CD14-positive monocyte (primary cell): ENCODE data around the gene CPNE4. TPM values are rescaled to one million over a fixed set of nuclear protein-coding genes. Genes with fewer than 3 reads are reported as not detected.

Experiments used
- DNase-seq, 3 donors: peaks; one replicate each; pipeline ENCODE4 v3.0.0-alpha.2; 2011 to 2022
- H2AFZ ChIP-seq: 2 replicates; pipeline ENCODE4 v1.6.0; 2012; ENCODE audit warnings: mild to moderate bottlenecking, low read depth, low read length, inconsistent platforms; ENCODE audit not compliant: insufficient read depth, poor library complexity, severe bottlenecking
- H3K27ac ChIP-seq, 2 donors: 1 replicate in 1 of 2; 2 replicates in 1 of 2; pipeline ENCODE4 v1.5.1; 2012 to 2013; ENCODE audit warnings: low read length in 2 of 2, control low read depth in 1 of 2, inconsistent platforms in 1 of 2, low read depth in 1 of 2, mild to moderate bottlenecking in 1 of 2
- H3K27me3 ChIP-seq, 2 donors: one replicate each; pipeline versions ENCODE4 v1.6.0 to v1.6.1; 2011 to 2013; ENCODE audit warnings: low read length in 2 of 2; ENCODE audit not compliant: control insufficient read depth in 2 of 2, insufficient read depth in 2 of 2
- H3K36me3 ChIP-seq, 2 donors: replicated peaks in 1 of 2; 1 replicate in 1 of 2; 2 replicates in 1 of 2; pipeline versions ENCODE4 v1.5.1 to v1.6.1; 2012 to 2013; ENCODE audit warnings: low read length in 2 of 2, control low read depth in 1 of 2, inconsistent platforms in 1 of 2, mild to moderate bottlenecking in 1 of 2; ENCODE audit not compliant: insufficient read depth in 2 of 2, control insufficient read depth in 1 of 2
- H3K4me1 ChIP-seq, 2 donors: 1 replicate in 1 of 2; 2 replicates in 1 of 2; pipeline versions ENCODE4 v1.5.1 to v1.6.1; 2012 to 2013; ENCODE audit warnings: low read length in 2 of 2, control low read depth in 1 of 2, inconsistent platforms in 1 of 2, mild to moderate bottlenecking in 1 of 2, moderate library complexity in 1 of 2; ENCODE audit not compliant: insufficient read depth in 2 of 2, control insufficient read depth in 1 of 2
- H3K4me2 ChIP-seq: replicated peaks from 2 replicates; pipeline ENCODE3; 2012; ENCODE audit warnings: low read length, moderate library complexity, mild to moderate bottlenecking; ENCODE audit not compliant: poor library complexity, severe bottlenecking; ENCODE audit errors: extremely low read depth
- H3K4me3 ChIP-seq, 3 experiments: fragments of 200-600 bp in 1 of 3; sonication (generic) in 1 of 3; replicated peaks in 1 of 3; 1 replicate in 2 of 3; 2 replicates in 1 of 3; pipeline ENCODE4 v1.5.1; 2011 to 2013; ENCODE audit warnings: low read length in 3 of 3, mild to moderate bottlenecking in 3 of 3, control low read depth in 2 of 3, low read depth in 2 of 3, inconsistent platforms in 1 of 3, moderate library complexity in 1 of 3
- H3K79me2 ChIP-seq: 2 replicates; pipeline ENCODE4 v1.6.0; 2012; ENCODE audit warnings: mild to moderate bottlenecking, control low read depth, inconsistent platforms, low read length, moderate library complexity; ENCODE audit not compliant: insufficient read depth
- H3K9ac ChIP-seq: 2 replicates; pipeline ENCODE4 v1.6.0; 2017; ENCODE audit warnings: low read length, mild to moderate bottlenecking; ENCODE audit not compliant: insufficient read depth, poor library complexity, severe bottlenecking
- H3K9me3 ChIP-seq, 2 donors: replicated peaks in 1 of 2; 1 replicate in 1 of 2; 2 replicates in 1 of 2; pipeline versions ENCODE4 v1.5.1 to v1.6.1; 2012 to 2013; ENCODE audit warnings: low read length in 2 of 2, control low read depth in 1 of 2; ENCODE audit not compliant: control insufficient read depth in 1 of 2, insufficient read depth in 1 of 2
- H4K20me1 ChIP-seq: 2 replicates; pipeline ENCODE4 v1.6.0; 2012; ENCODE audit warnings: mild to moderate bottlenecking, low read length, control low read depth, moderate library complexity; ENCODE audit not compliant: insufficient read depth
- H3K27ac Mint-ChIP-seq, 7 donors: one replicate each; pipeline ENCODE4 v1.8.0; 2020; ENCODE audit warnings: mild to moderate bottlenecking in 7 of 7, mixed read lengths in 7 of 7, moderate library complexity in 6 of 7, inconsistent platforms in 2 of 7
- H3K27me3 Mint-ChIP-seq, 3 donors: one replicate each; pipeline ENCODE4 v1.8.0; 2021 to 2022; ENCODE audit warnings: low read depth in 3 of 3, mild to moderate bottlenecking in 3 of 3, mixed read lengths in 3 of 3, moderate library complexity in 3 of 3, inconsistent platforms in 1 of 3
- H3K36me3 Mint-ChIP-seq, 2 donors: one replicate each; pipeline ENCODE4 v1.8.0; 2020; ENCODE audit warnings: mixed read lengths in 2 of 2, inconsistent platforms in 1 of 2, mild to moderate bottlenecking in 1 of 2
- H3K4me1 Mint-ChIP-seq: one replicate; pipeline ENCODE4 v1.8.0; 2020; ENCODE audit warnings: mild to moderate bottlenecking, mixed read lengths
- H3K4me3 Mint-ChIP-seq, 2 donors: one replicate each; pipeline ENCODE4 v1.8.0; 2020; ENCODE audit warnings: mild to moderate bottlenecking in 2 of 2, mixed read lengths in 2 of 2, moderate library complexity in 1 of 2
- H3K9me3 Mint-ChIP-seq, 7 donors: one replicate each; pipeline ENCODE4 v1.8.0; 2020 to 2022; ENCODE audit warnings: mixed read lengths in 7 of 7, mild to moderate bottlenecking in 6 of 7, moderate library complexity in 6 of 7, inconsistent platforms in 2 of 7
- CTCF ChIP-seq: fragments of 200-600 bp; IDR thresholded peaks from one replicate; pipeline ENCODE4 v1.8.0; 2022; ENCODE audit warnings: antibody characterized with exemption, mild to moderate bottlenecking
- WGBS: methylation state at CpG from one replicate; pipeline ENCODE4 v1.1.5; 2013; ENCODE audit warnings: missing lambda C conversion rate; ENCODE audit not compliant: insufficient coverage; 5-methylcytosine and 5-hydroxymethylcytosine counted together
- intact Hi-C, 2 donors: fragments of 100-400 bp; cut with micrococcal nuclease; formaldehyde crosslinking; loops; one replicate each; pipeline versions ENCODE4 v1.15.0 to v1.15.1; 2023
- polyA plus RNA-seq, 3 donors: library from polyadenylated mRNA; depleted of rRNA in 1 of 3; unstranded in 2 of 3; stranded (reverse) in 1 of 3; fragments of 300-500 nt in 2 of 3; fragments of >200 nt in 1 of 3; fragmentation: Illumina TruSeq in 2 of 3; gene quantifications; 1 replicate in 2 of 3; 2 replicates in 1 of 3; pipeline ENCODE4 v1.2.3, GENCODE V29; 2012 to 2021

The CPNE4 gene
- polyA plus RNA-seq, 3 donors = not detected

- intact Hi-C loops = no loop called here
- peaks cover 2 to 4% (median 4%) of the 10 kb centered on the region in 3 donors for H3K27me3 Mint-ChIP-seq
- no peak for TF ChIP-seq CTCF
- H3K9me3 Mint-ChIP-seq = peaks cover 0 to 3% (median 0%) of the 10 kb centered on the region in 7 donors
- no peak for DNase-seq
- Histone ChIP-seq H3K27me3 (peaks cover 0 to 2% of the 10 kb centered on the region in 2 donors), H3K9ac (no peak overlapping the region), H3K4me3 (no peak overlapping the region), H3K27ac (no peak overlapping the region), H3K36me3 (no peaks in the 10 kb centered on the region), H3K4me2 (no peak overlapping the region), H3K79me2 (no peaks in the 10 kb centered on the region), H2AFZ (no peak overlapping the region), H3K4me1 (no peaks in the 10 kb centered on the region), H4K20me1 (no peaks in the 10 kb centered on the region), H3K9me3 (no peaks in the 10 kb centered on the region)
- H3K27ac Mint-ChIP-seq = peak overlapping the region in 1 of 7 donors; percentile 55
- no peaks in the 10 kb centered on the region for H3K36me3 Mint-ChIP-seq
- H3K4me1 Mint-ChIP-seq = no peaks in the 10 kb centered on the region
- 100% methylated on average over 1 of the region's 3 CpGs for WGBS
- H3K4me3 Mint-ChIP-seq = no peak overlapping the region
Observed at GRCh38 chr3:131553495-131554247, 481.1 kb downstream of the CPNE4 start.

DNA sequence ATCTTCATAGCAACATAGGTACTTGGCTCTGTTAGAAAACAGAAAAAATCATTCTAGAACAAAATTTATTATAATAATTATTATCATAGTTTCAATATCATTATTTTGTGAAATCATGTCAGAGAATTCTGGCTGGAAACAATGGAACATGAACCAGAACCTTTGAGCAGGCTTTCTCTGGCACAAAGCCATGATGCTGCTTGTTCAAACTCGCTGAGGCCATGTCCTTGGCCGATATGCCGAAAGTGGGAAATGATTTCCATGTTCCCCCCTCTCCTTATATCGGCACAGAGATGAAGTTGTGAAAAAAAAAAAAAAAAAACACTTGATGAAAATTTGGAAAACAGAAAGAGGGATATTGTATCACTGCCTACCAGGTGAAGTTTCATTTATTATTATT is 483.1 kb downstream of the CPNE4 start:
- Mint-ChIP-seq H3K27ac (no peak overlapping the region), H3K9me3 (peaks cover 0 to 2% (median 0%) of the 10 kb centered on the region in 7 donors), H3K4me1 (no peaks in the 10 kb centered on the region), H3K4me3 (no peak overlapping the region), H3K36me3 (no peaks in the 10 kb centered on the region), H3K27me3 (peaks cover 2 to 4% (median 4%) of the 10 kb centered on the region in 3 donors)
- H2AFZ ChIP-seq = no peak overlapping the region
- H3K27ac ChIP-seq = no peak overlapping the region
- no peak for DNase-seq
- no peak overlapping the region for H3K4me3 ChIP-seq
- no peak overlapping the region for H3K4me2 ChIP-seq
- H3K27me3 ChIP-seq = no peaks in the 10 kb centered on the region
- H3K4me1 ChIP-seq = no peaks in the 10 kb centered on the region
- WGBS = no CpG with 5 or more reads among the region's 4 CpGs
- H4K20me1 ChIP-seq = no peaks in the 10 kb centered on the region
- no peaks in the 10 kb centered on the region for H3K79me2 ChIP-seq
- intact Hi-C loops = no loop called here
- H3K36me3 ChIP-seq = no peaks in the 10 kb centered on the region
- H3K9me3 ChIP-seq = no peaks in the 10 kb centered on the region
- no peak for TF ChIP-seq CTCF
- no peak overlapping the region for H3K9ac ChIP-seq
